ENCODE measurements around the gene SH3BGR. TPM values are rescaled to one million over a fixed set of nuclear protein-coding genes. Genes with fewer than 3 reads are reported as not detected.

SH3BGR gene
- total RNA-seq, 1 donor from 2014 or later = 9.9 TPM

GRCh38 chr21:39531064-39531463 is 79.3 kb downstream of the SH3BGR start:
- peaks cover 20% of the 10 kb centered on the region for H3K27me3 Mint-ChIP-seq (ENCODE audit: low read depth, unreplicated experiment)
- peaks cover 3% of the 10 kb centered on the region for H3K4me1 Mint-ChIP-seq (ENCODE audit: low read depth, unreplicated experiment)
- H3K4me1 ChIP-seq (ENCODE audit: insufficient read depth, low read length) = no peaks in the 10 kb centered on the region
- no peak overlapping the region for H3K4me3 ChIP-seq (ENCODE audit: insufficient read depth, low read depth, low read length)
- H3K9ac ChIP-seq (ENCODE audit: low read length) = no peak overlapping the region
- no peaks in the 10 kb centered on the region for H3K36me3 Mint-ChIP-seq (ENCODE audit: low read depth, unreplicated experiment)
- no peak overlapping the region for H2AFZ ChIP-seq (ENCODE audit: low read depth, low read length)
- H3K27me3 ChIP-seq (ENCODE audit: insufficient read depth, low read length) = no peaks in the 10 kb centered on the region
- no peak for TF ChIP-seq CTCF (IDR thresholded peaks at IDR 0.05; ENCODE audit: insufficient read depth, low read depth, low read length)
- TF ChIP-seq EZH2 (IDR thresholded peaks at IDR 0.05; ENCODE audit: insufficient read depth, low read length) = no peak
- DNase-seq (ENCODE audit: low read depth) (no peak), FAIRE-seq (no peak)
- H3K9me3 Mint-ChIP-seq (ENCODE audit: unreplicated experiment) = peaks cover 7% of the 10 kb centered on the region
- H3K79me2 ChIP-seq (ENCODE audit: insufficient read depth, low read length) = no peaks in the 10 kb centered on the region
- no peaks in the 10 kb centered on the region for H4K20me1 ChIP-seq (ENCODE audit: insufficient read depth, low read length)
- no peaks in the 10 kb centered on the region for H3K36me3 ChIP-seq (ENCODE audit: insufficient read depth, low read length)
- H3K4me3 Mint-ChIP-seq (ENCODE audit: unreplicated experiment) = no peak overlapping the region
- H3K4me2 ChIP-seq (ENCODE audit: low read length) = no peak overlapping the region
- H3K27ac ChIP-seq (ENCODE audit: low read depth, low read length) = no peak overlapping the region
- H3K27ac Mint-ChIP-seq (ENCODE audit: unreplicated experiment) = no peak overlapping the region
- no peaks in the 10 kb centered on the region for H3K9me3 ChIP-seq (ENCODE audit: insufficient read depth, low read depth, low read length)

GRCh38 chr21:39531840-39532239 is 80.1 kb downstream of the SH3BGR start:
- Histone ChIP-seq H3K79me2 (ENCODE audit: insufficient read depth, low read length) (no peaks in the 10 kb centered on the region), H3K9me3 (ENCODE audit: insufficient read depth, low read depth, low read length) (no peaks in the 10 kb centered on the region), H3K4me2 (ENCODE audit: low read length) (no peak overlapping the region), H3K27ac (ENCODE audit: low read depth, low read length) (no peak overlapping the region), H3K27me3 (ENCODE audit: insufficient read depth, low read length) (no peaks in the 10 kb centered on the region), H3K36me3 (ENCODE audit: insufficient read depth, low read length) (no peaks in the 10 kb centered on the region), H2AFZ (ENCODE audit: low read depth, low read length) (no peak overlapping the region), H4K20me1 (ENCODE audit: insufficient read depth, low read length) (no peaks in the 10 kb centered on the region), H3K9ac (ENCODE audit: low read length) (no peak overlapping the region), H3K4me3 (ENCODE audit: insufficient read depth, low read depth, low read length) (no peak overlapping the region), H3K4me1 (ENCODE audit: insufficient read depth, low read length) (no peaks in the 10 kb centered on the region)
- H3K9me3 Mint-ChIP-seq (ENCODE audit: unreplicated experiment) = peaks cover 6% of the 10 kb centered on the region
- no peak for FAIRE-seq
- peaks cover 3% of the 10 kb centered on the region for H3K4me1 Mint-ChIP-seq (ENCODE audit: low read depth, unreplicated experiment)
- no peak overlapping the region for H3K4me3 Mint-ChIP-seq (ENCODE audit: unreplicated experiment)
- H3K27me3 Mint-ChIP-seq (ENCODE audit: low read depth, unreplicated experiment) = peaks cover 19% of the 10 kb centered on the region
- TF ChIP-seq CTCF (IDR thresholded peaks at IDR 0.05; ENCODE audit: insufficient read depth, low read depth, low read length) (no peak), EZH2 (IDR thresholded peaks at IDR 0.05; ENCODE audit: insufficient read depth, low read length) (no peak)
- H3K36me3 Mint-ChIP-seq (ENCODE audit: low read depth, unreplicated experiment) = no peaks in the 10 kb centered on the region
- no peak for DNase-seq (ENCODE audit: low read depth)
- no peak overlapping the region for H3K27ac Mint-ChIP-seq (ENCODE audit: unreplicated experiment)

- Mint-ChIP-seq H3K9me3 (ENCODE audit: unreplicated experiment) (peaks cover 4% of the 10 kb centered on the region), H3K4me1 (ENCODE audit: low read depth, unreplicated experiment) (peaks cover 3% of the 10 kb centered on the region), H3K4me3 (ENCODE audit: unreplicated experiment) (no peak overlapping the region), H3K27ac (ENCODE audit: unreplicated experiment) (no peak overlapping the region), H3K27me3 (ENCODE audit: low read depth, unreplicated experiment) (peaks cover 7% of the 10 kb centered on the region), H3K36me3 (ENCODE audit: low read depth, unreplicated experiment) (no peaks in the 10 kb centered on the region)
- DNase-seq (ENCODE audit: low read depth) (no peak), FAIRE-seq (no peak)
- Histone ChIP-seq H3K9me3 (ENCODE audit: insufficient read depth, low read depth, low read length) (no peaks in the 10 kb centered on the region), H2AFZ (ENCODE audit: low read depth, low read length) (no peak overlapping the region), H3K4me2 (ENCODE audit: low read length) (no peak overlapping the region), H3K27ac (ENCODE audit: low read depth, low read length) (no peak overlapping the region), H3K4me3 (ENCODE audit: insufficient read depth, low read depth, low read length) (no peak overlapping the region), H4K20me1 (ENCODE audit: insufficient read depth, low read length) (no peaks in the 10 kb centered on the region), H3K4me1 (ENCODE audit: insufficient read depth, low read length) (no peaks in the 10 kb centered on the region), H3K36me3 (ENCODE audit: insufficient read depth, low read length) (no peaks in the 10 kb centered on the region), H3K9ac (ENCODE audit: low read length) (no peak overlapping the region), H3K79me2 (ENCODE audit: insufficient read depth, low read length) (no peaks in the 10 kb centered on the region), H3K27me3 (ENCODE audit: insufficient read depth, low read length) (no peaks in the 10 kb centered on the region)
- TF ChIP-seq CTCF (IDR thresholded peaks at IDR 0.05; ENCODE audit: insufficient read depth, low read depth, low read length) (no peak), EZH2 (IDR thresholded peaks at IDR 0.05; ENCODE audit: insufficient read depth, low read length) (no peak)
These were observed 82.0 kb downstream of the SH3BGR start for GRCh38 chr21:39533545-39534380.
